ENCODE results near the gene CELSR2.
A peak's percentile ranks its signal among the peaks of the same experiment; 100 is the strongest.

CELSR2 gene

GRCh38 chr1:109231066-109231465, 18.3 kb upstream of the CELSR2 start:
- TF ChIP-seq CTCF (IDR thresholded peaks at IDR 0.05; ENCODE audit: insufficient read depth, missing control alignments) = no peak
- no peak for FAIRE-seq
- DNase-seq (ENCODE audit: insufficient read length, low spot score) = no peak

- no peak for TF ChIP-seq CTCF (IDR thresholded peaks at IDR 0.05; ENCODE audit: insufficient read depth, missing control alignments)
- no peak for DNase-seq (ENCODE audit: insufficient read length, low spot score)
- FAIRE-seq = no peak
Measured at GRCh38 chr1:109235137-109235536, 14.2 kb upstream of the CELSR2 start.

GRCh38 chr1:109237512-109237911, 11.8 kb upstream of the CELSR2 start:
- TF ChIP-seq CTCF (IDR thresholded peaks at IDR 0.05; ENCODE audit: insufficient read depth, missing control alignments) = no peak
- no peak for DNase-seq (ENCODE audit: insufficient read length, low spot score)
- FAIRE-seq = no peak

GRCh38 chr1:109238382-109238781, 11.0 kb upstream of the CELSR2 start:
- no peak for TF ChIP-seq CTCF (IDR thresholded peaks at IDR 0.05; ENCODE audit: insufficient read depth, missing control alignments)
- DNase-seq (ENCODE audit: insufficient read length, low spot score) (no peak), FAIRE-seq (no peak)

- FAIRE-seq = no peak
- DNase-seq (ENCODE audit: insufficient read length, low spot score) = no peak
- no peak for TF ChIP-seq CTCF (IDR thresholded peaks at IDR 0.05; ENCODE audit: insufficient read depth, missing control alignments)
Measured at GRCh38 chr1:109239047-109239408, 10.3 kb upstream of the CELSR2 start.

- TF ChIP-seq CTCF (IDR thresholded peaks at IDR 0.05; ENCODE audit: insufficient read depth, missing control alignments) = peak; percentile 50
- DNase-seq (ENCODE audit: insufficient read length, low spot score) = peak; percentile 62
- FAIRE-seq = no peak
Measured at GRCh38 chr1:109239409-109240068, 9.8 kb upstream of the CELSR2 start.
